ENCODE data around the gene ZNF101.
"Not testable (repeated sequence)": the region's sequence is repeated elsewhere in the genome, so short reads cannot be mapped to it uniquely, and the experiment has no call there.

ZNF101 gene

GRCh38 chr19:19659646-19660245, 8.9 kb upstream of the ZNF101 start:
- H3K4me3 ChIP-seq (ENCODE audit: low read depth, low read length) = no peak overlapping the region

- no peak overlapping the region for H3K4me3 ChIP-seq (ENCODE audit: low read depth, low read length)
Measured at GRCh38 chr19:19661141-19661674, 7.4 kb upstream of the ZNF101 start.

- H3K4me3 ChIP-seq (ENCODE audit: low read depth, low read length) = no peak overlapping the region
Measured at GRCh38 chr19:19661675-19662251, 6.9 kb upstream of the ZNF101 start.

- peak overlapping the region; percentile 98 for H3K4me3 ChIP-seq (ENCODE audit: low read depth, low read length)
Measured at GRCh38 chr19:19662344-19662743, 6.3 kb upstream of the ZNF101 start.

GRCh38 chr19:19662871-19663255, 5.8 kb upstream of the ZNF101 start:
- peak overlapping the region; percentile 98 for H3K4me3 ChIP-seq (ENCODE audit: low read depth, low read length)

- peak within 1 kb of the TSS; percentile 98 for H3K4me3 ChIP-seq (ENCODE audit: low read depth, low read length)
Measured at GRCh38 chr19:19663256-19664120, 5.2 kb upstream of the ZNF101 start, which contains the start of gene ATP13A1. ATP13A1 (minus strand) TSS chr19:19663676; CDS start chr19:19663666, 10 bp downstream.

- H3K4me3 ChIP-seq (ENCODE audit: low read depth, low read length) = not testable (repeated sequence)
Measured at GRCh38 chr19:19665420-19665948, 3.2 kb upstream of the ZNF101 start.

- H3K4me3 ChIP-seq (ENCODE audit: low read depth, low read length) = peak overlapping the region; percentile 76
Measured at GRCh38 chr19:19670070-19670551, 1.5 kb downstream of the ZNF101 start.

GRCh38 chr19:19672816-19673215, 4.2 kb downstream of the ZNF101 start:
- no peak overlapping the region for H3K4me3 ChIP-seq (ENCODE audit: low read depth, low read length)

GRCh38 chr19:19674315-19674714, 5.7 kb downstream of the ZNF101 start:
- no peak overlapping the region for H3K4me3 ChIP-seq (ENCODE audit: low read depth, low read length)

- H3K4me3 ChIP-seq (ENCODE audit: low read depth, low read length) = no peak overlapping the region
Measured at GRCh38 chr19:19677579-19677978, 8.9 kb downstream of the ZNF101 start.

GRCh38 chr19:19679176-19680073, 10.8 kb downstream of the ZNF101 start:
- no peak overlapping the region for H3K4me3 ChIP-seq (ENCODE audit: low read depth, low read length)

GRCh38 chr19:19686119-19686518, 17.5 kb downstream of the ZNF101 start:
- not testable (repeated sequence) for H3K4me3 ChIP-seq (ENCODE audit: low read depth, low read length)

GRCh38 chr19:19686580-19686979, 17.9 kb downstream of the ZNF101 start:
- H3K4me3 ChIP-seq (ENCODE audit: low read depth, low read length) = no peak overlapping the region

GRCh38 chr19:19687090-19687489, 18.5 kb downstream of the ZNF101 start:
- H3K4me3 ChIP-seq (ENCODE audit: low read depth, low read length) = no peak overlapping the region

- H3K4me3 ChIP-seq (ENCODE audit: low read depth, low read length) = not testable (repeated sequence)
Measured at GRCh38 chr19:19689023-19689422, 20.4 kb downstream of the ZNF101 start.

- no peak overlapping the region for H3K4me3 ChIP-seq (ENCODE audit: low read depth, low read length)
Measured at GRCh38 chr19:19691683-19692082, 23.0 kb downstream of the ZNF101 start.

- H3K4me3 ChIP-seq (ENCODE audit: low read depth, low read length) = no peak overlapping the region
Measured at GRCh38 chr19:19696386-19696785, 27.7 kb downstream of the ZNF101 start.

- H3K4me3 ChIP-seq (ENCODE audit: low read depth, low read length) = no peak overlapping the region
Measured at GRCh38 chr19:19697589-19697988, 28.9 kb downstream of the ZNF101 start.

- H3K4me3 ChIP-seq (ENCODE audit: low read depth, low read length) = not testable (repeated sequence)
Measured at GRCh38 chr19:19700493-19700892, 31.9 kb downstream of the ZNF101 start.

Measured in iPS-11a (cell line).